Renal pelvis (tissue), 4 donors: ENCODE measurements around the gene ZSCAN2. TPM values are rescaled to one million over a fixed set of nuclear protein-coding genes. Genes with fewer than 3 reads are reported as not detected.
A peak's percentile ranks its signal among the peaks of the same experiment; 100 is the strongest.

Experiments used
- DNase-seq: peaks from one replicate; pipeline ENCODE4 v3.0.0-alpha.2; 2013
- polyA plus RNA-seq, 3 donors: library from polyadenylated mRNA; unstranded; fragments of 120-200 nt; gene quantifications; one replicate each; pipeline ENCODE4 v1.2.1, GENCODE V29; 2013; ENCODE audit not compliant: insufficient read length in 3 of 3

ZSCAN2 gene
- polyA plus RNA-seq, 3 donors = 27.2 to 33.0 (median 29.0) TPM

GRCh38 chr15:84594617-84595290 lies 6.1 kb upstream of the ZSCAN2 start:
- no peak for DNase-seq

- DNase-seq = no peak
Measured at GRCh38 chr15:84595660-84596059, 5.1 kb upstream of the ZSCAN2 start.

GRCh38 chr15:84597296-84597695 lies 3.5 kb upstream of the ZSCAN2 start:
- no peak for DNase-seq

GRCh38 chr15:84598250-84598649 lies 2.6 kb upstream of the ZSCAN2 start:
- no peak for DNase-seq

- peak; percentile 35 for DNase-seq
Measured at GRCh38 chr15:84598993-84599392, 1.8 kb upstream of the ZSCAN2 start.

- no peak for DNase-seq
Measured at GRCh38 chr15:84599906-84600305, 903 bp upstream of the ZSCAN2 start.

GRCh38 chr15:84600331-84600686 lies 500 bp upstream of the ZSCAN2 start:
- DNase-seq = peak; percentile 65

GRCh38 chr15:84601555-84601838 lies 688 bp downstream of the ZSCAN2 start:
- no peak for DNase-seq

GRCh38 chr15:84603630-84604379 lies 3.0 kb downstream of the ZSCAN2 start:
- no peak for DNase-seq

GRCh38 chr15:84604826-84605553 lies 4.2 kb downstream of the ZSCAN2 start:
- no peak for DNase-seq

- no peak for DNase-seq
Measured at GRCh38 chr15:84605554-84605882, 4.7 kb downstream of the ZSCAN2 start.

- no peak for DNase-seq
Measured at GRCh38 chr15:84606653-84607120, 5.9 kb downstream of the ZSCAN2 start.

GRCh38 chr15:84608707-84609284 lies 8.0 kb downstream of the ZSCAN2 start:
- no peak for DNase-seq

- no peak for DNase-seq
Measured at GRCh38 chr15:84609818-84610525, 9.2 kb downstream of the ZSCAN2 start.

- DNase-seq = no peak
Measured at GRCh38 chr15:84611631-84612030, 10.8 kb downstream of the ZSCAN2 start.

GRCh38 chr15:84616235-84616634 lies 15.4 kb downstream of the ZSCAN2 start:
- DNase-seq = no peak

GRCh38 chr15:84620626-84621025 lies 19.8 kb downstream of the ZSCAN2 start:
- no peak for DNase-seq

- no peak for DNase-seq
Measured at GRCh38 chr15:84621358-84621979, 20.7 kb downstream of the ZSCAN2 start.

- no peak for DNase-seq
Measured at GRCh38 chr15:84624359-84624758, 23.6 kb downstream of the ZSCAN2 start.

- no peak for DNase-seq
Measured at GRCh38 chr15:84625123-84625522, 24.3 kb downstream of the ZSCAN2 start.

- DNase-seq = no peak
Measured at GRCh38 chr15:84629033-84629432, 28.2 kb downstream of the ZSCAN2 start.
